ENCODE results near the gene MAPKAP1.

GRCh38 chr9:125413579-125413978 is 293.4 kb downstream of the MAPKAP1 start:
- TF ChIP-seq EZH2 (IDR thresholded peaks at IDR 0.05; ENCODE audit: insufficient read depth, poor library complexity, severe bottlenecking) (no peak), EZH2phosphoT487 (IDR thresholded peaks at IDR 0.05; ENCODE audit: insufficient read depth, low read depth) (no peak)

All from GM23248 (cell line).